Measurements from ENCODE around the gene CRIP3. TPM values are rescaled to one million over a fixed set of nuclear protein-coding genes. Genes with fewer than 3 reads are reported as not detected.

Gene CRIP3
- total RNA-seq, 8 experiments from 2014 or later: 0.81 to 4.1 (median 2.0) TPM

DNA sequence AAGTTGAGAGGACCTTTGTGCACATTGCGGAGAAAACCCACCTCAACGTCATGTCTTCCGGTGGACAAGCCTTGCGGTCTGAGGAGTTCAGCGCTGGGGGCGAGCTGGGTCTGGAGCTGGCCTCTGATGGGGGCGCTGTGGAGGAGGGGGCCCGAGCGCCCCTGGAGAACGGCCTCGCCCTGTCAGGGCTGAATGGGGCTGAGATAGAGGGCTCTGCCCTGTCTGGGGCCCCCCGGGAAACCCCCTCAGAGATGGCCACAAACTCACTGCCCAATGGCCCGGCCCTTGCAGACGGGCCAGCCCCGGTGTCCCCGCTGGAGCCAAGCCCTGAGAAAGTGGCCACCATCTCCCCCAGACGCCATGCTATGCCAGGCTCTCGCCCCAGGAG is 25.1 kb downstream of the CRIP3 start:
- Histone ChIP-seq H3K4me1 (replicated peaks in 1 of 2) (peaks cover 3 to 5% of the 10 kb centered on the region in 2 donors), H3K27ac (no peak overlapping the region), H3K4me3 (no peak overlapping the region)
- 100% methylated on average over 3 of the region's 18 CpGs; no CpG with 5 or more reads in 9 of the 10 experiments for WGBS, 10 experiments
- peak in 1 of 8 experiments; percentile 2 for ATAC-seq (replicated peaks in 6 of 8)
- in situ Hi-C loops (cut with MboI; ENCODE audit: low pct_unique_long_range_greater_than_20kb in 2 of 9, low sequenced_read_pairs in 9 of 9, unreplicated experiment in 9 of 9): no loop called here

GRCh38 chr6:43282636-43283513 is 25.8 kb downstream of the CRIP3 start:
- no peak overlapping the region for H3K4me3 ChIP-seq
- in situ Hi-C loops (cut with MboI; ENCODE audit: low pct_unique_long_range_greater_than_20kb in 2 of 9, low sequenced_read_pairs in 9 of 9, unreplicated experiment in 9 of 9): no loop called here
- 40 to 80% (median 75%) methylated on average over 1 to 7 of the region's 32 CpGs; no CpG with 5 or more reads in 5 of the 10 experiments for WGBS, 10 experiments
- no peak for ATAC-seq (replicated peaks in 6 of 8)
- peaks cover 5 to 12% of the 10 kb centered on the region in 2 donors for H3K4me1 ChIP-seq (replicated peaks in 1 of 2)
- no peak overlapping the region for H3K27ac ChIP-seq

DNA sequence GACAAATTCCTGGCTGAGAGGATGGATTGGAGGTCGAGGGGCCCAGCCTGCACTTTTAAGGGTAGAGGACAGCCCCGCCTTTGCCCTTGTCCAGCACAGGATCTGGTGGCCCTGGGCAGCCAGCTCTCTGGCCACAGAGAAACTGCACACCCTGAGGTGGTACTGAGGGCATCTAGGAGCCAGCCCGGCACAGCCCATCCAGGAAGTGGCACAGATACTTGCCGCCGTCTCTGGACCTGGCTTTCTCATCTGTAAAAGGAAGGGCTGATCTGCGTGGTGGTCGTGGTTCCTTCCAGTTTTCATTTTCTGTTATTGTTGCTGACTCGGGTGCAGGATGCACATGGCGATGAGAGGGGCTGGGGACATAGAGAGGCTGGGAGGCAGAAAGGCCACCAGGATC is 26.6 kb downstream of the CRIP3 start:
- H3K27ac ChIP-seq: no peak overlapping the region
- in situ Hi-C loops (cut with MboI; ENCODE audit: low pct_unique_long_range_greater_than_20kb in 2 of 9, low sequenced_read_pairs in 9 of 9, unreplicated experiment in 9 of 9): no loop called here
- 25 to 100% (median 79%) methylated on average over 2 to 7 of the region's 9 CpGs; no CpG with 5 or more reads in 5 of the 10 experiments for WGBS, 10 experiments
- no peak for ATAC-seq (replicated peaks in 6 of 8)
- no peak overlapping the region for H3K4me3 ChIP-seq
- peaks cover 6 to 15% of the 10 kb centered on the region in 2 donors for H3K4me1 ChIP-seq (replicated peaks in 1 of 2)

DNA sequence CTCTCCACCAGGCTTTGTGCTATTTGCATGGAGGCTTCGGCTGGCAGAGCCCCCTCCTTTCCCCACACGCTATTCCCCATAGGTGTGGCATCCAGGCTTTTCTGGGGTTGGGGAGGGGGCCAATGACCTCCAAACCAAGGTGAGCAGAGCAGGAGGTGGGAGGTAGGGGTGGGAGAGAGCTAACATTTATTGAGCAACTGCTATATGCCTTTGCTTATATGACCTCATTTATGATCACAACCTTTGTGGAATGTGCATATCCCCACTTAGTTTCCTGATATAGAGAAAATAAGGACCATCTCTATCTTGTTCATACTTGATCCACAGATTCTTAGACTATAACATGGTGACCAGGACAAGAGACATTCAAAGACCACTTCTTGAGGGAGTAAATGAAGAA is 28.4 kb downstream of the CRIP3 start:
- WGBS, 10 experiments: 79 to 83% methylated on average over 1 to 2 of the region's 2 CpGs; no CpG with 5 or more reads in 8 of the 10 experiments
- in situ Hi-C loops (cut with MboI; ENCODE audit: low pct_unique_long_range_greater_than_20kb in 2 of 9, low sequenced_read_pairs in 9 of 9, unreplicated experiment in 9 of 9): no loop called here
- no peak for ATAC-seq (replicated peaks in 6 of 8)
- Histone ChIP-seq H3K4me1 (replicated peaks in 1 of 2) (peaks cover 16 to 27% of the 10 kb centered on the region in 2 donors), H3K27ac (no peak overlapping the region), H3K4me3 (no peak overlapping the region)

DNA sequence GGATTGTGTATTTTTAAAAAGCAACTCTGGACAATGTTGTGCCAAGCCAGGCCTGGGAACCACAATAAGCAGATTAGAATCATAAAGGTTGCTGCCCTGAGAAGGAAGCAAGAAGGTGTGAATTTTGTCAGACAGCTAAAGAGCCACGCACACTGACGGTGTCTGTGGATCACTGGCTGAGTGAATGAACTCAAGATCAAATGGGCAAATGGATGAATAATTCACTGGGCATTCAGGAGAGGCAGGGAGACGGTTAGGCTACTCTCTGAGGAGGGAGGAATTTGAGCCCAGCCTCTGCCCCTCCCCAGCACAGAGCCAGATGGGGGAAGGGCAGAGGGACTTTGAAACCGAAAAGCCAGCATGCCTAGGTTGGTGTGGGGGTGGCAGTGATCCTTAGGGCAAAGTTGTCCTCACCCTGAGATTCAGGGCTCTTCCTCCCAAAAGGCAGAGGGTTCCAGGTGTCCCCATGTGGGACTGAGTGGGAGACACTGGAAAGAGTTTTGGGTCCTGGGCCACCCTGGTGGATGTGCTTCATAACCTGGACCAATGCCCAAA is 30.0 kb downstream of the CRIP3 start:
- H3K4me1 ChIP-seq (replicated peaks in 1 of 2): peaks cover 16 to 33% of the 10 kb centered on the region in 2 donors
- peak in 7 of 8 experiments; percentile 14 to 78 (median 34) for ATAC-seq (replicated peaks in 6 of 8)
- in situ Hi-C loops (cut with MboI; ENCODE audit: low pct_unique_long_range_greater_than_20kb in 2 of 9, low sequenced_read_pairs in 9 of 9, unreplicated experiment in 9 of 9): no loop called here
- 0% methylated on average over 1 to 2 of the region's 4 CpGs; no CpG with 5 or more reads in 5 of the 10 experiments for WGBS, 10 experiments
- H3K4me3 ChIP-seq: no peak overlapping the region
- H3K27ac ChIP-seq: no peak overlapping the region

DNA sequence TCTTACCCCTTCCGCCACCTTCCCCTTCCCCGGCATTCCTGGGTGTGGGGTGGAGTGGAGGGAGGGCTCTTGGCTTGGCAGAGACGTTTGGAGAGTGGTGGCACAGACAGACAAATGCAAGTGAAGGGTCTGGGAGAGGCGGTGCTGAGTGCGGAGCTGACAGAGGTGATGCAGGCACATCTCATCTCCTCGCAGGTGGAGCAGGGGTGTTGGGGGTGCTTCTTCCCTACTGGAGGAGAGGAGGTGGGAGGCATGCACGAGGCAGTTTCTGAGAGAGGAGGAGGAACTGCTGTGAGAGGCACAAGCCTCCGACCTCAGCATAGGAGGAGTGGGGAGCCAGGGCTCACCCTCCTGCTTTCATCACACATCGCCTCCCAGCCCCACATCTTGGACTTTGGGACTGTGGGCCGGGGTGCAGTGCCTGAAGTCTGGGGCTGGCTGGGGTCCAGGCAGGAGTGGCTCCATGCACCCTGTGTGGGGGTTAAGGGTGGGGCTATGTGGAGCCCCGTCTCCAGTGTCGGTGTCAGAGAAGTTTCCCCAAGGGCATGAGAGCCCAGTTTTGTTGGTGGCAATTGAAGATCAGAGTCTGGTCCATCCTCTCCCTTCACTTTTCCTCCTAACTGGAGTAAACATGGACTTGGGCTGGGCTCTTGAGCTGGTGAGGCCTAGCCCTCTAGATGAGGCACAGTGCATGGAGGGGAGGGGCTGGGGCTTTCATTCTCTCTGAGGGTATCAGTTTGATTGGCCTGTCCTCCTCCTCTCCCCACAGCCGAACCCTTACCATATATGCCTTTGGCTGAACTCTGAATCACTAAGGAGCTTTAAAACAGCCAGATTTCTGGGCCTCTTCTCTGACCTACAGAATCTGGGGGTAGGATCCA is 30.7 kb downstream of the CRIP3 start:
- Histone ChIP-seq H3K4me1 (replicated peaks in 1 of 2) (peaks cover 16 to 33% of the 10 kb centered on the region in 2 donors), H3K27ac (no peak overlapping the region), H3K4me3 (no peak overlapping the region)
- in situ Hi-C loops (cut with MboI; ENCODE audit: low pct_unique_long_range_greater_than_20kb in 2 of 9, low sequenced_read_pairs in 9 of 9, unreplicated experiment in 9 of 9): no loop called here
- ATAC-seq (replicated peaks in 6 of 8): peak; percentile 31 to 59 (median 56)
- 0 to 80% (median 40%) methylated on average over 1 to 3 of the region's 13 CpGs; no CpG with 5 or more reads in 3 of the 10 experiments for WGBS, 10 experiments

DNA sequence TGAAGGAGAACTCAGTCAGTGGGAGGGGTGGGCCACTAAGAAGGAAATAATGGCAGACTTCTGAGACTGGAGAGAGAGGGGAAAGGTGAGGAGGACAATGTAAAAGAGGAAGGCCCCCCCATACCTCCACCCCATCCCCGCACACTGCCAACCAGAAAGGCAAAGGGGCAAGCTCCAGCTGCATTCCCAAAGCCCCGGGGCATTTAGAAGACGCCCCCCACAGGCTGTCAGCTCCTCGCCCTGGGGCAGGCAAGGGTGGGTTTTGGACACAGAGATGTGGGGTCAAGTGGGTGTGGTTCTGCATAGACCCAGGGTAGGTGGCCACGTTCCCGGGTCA is 31.4 kb downstream of the CRIP3 start:
- 100% methylated on average over 1 of the region's 6 CpGs; no CpG with 5 or more reads in 9 of the 10 experiments for WGBS, 10 experiments
- peaks cover 16 to 33% of the 10 kb centered on the region in 2 donors for H3K4me1 ChIP-seq (replicated peaks in 1 of 2)
- no peak overlapping the region for H3K4me3 ChIP-seq
- in situ Hi-C loops (cut with MboI; ENCODE audit: low pct_unique_long_range_greater_than_20kb in 2 of 9, low sequenced_read_pairs in 9 of 9, unreplicated experiment in 9 of 9): no loop called here
- no peak for ATAC-seq (replicated peaks in 6 of 8)
- H3K27ac ChIP-seq: no peak overlapping the region

DNA sequence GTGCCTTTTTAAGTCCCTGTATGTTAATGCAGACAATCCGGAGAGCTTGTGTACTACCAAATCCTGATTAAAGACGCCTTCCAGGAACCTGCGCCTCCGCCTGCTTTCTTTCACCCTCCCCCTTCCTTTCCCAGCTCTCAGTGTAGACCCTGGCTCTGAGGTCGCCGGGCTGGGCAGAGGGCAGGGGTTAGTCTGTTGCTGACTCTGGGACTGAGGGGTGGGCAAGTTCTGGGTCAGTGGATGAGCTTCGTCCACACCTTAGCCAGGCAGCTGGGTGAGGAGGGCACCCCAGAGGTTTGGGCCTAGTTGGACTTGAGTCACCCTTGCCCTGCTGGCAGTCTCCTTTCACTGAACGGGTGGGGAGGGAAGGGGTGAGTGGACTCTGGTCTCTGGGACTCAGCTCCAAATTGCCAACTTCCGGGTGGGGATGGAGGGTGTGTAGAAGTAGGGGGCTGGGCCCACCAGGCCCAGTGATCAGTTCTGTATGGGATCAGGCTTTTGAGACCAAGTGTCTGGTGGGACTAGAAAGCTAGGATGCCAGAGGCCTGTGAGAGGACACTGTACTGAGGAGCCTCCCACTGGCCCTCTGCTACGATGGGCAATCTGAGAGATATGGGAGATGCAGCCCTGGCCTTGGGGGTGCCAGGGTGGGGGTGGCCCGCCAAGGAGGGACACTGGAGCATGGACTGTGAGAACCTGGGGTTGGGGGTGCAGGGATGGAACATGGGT is 31.9 kb downstream of the CRIP3 start:
- in situ Hi-C loops (cut with MboI; ENCODE audit: low pct_unique_long_range_greater_than_20kb in 2 of 9, low sequenced_read_pairs in 9 of 9, unreplicated experiment in 9 of 9): no loop called here
- H3K4me1 ChIP-seq (replicated peaks in 1 of 2): peaks cover 16 to 33% of the 10 kb centered on the region in 2 donors
- no peak overlapping the region for H3K27ac ChIP-seq
- ATAC-seq (replicated peaks in 6 of 8): no peak
- H3K4me3 ChIP-seq: no peak overlapping the region
- WGBS, 10 experiments: 85% methylated on average over 4 of the region's 11 CpGs; no CpG with 5 or more reads in 9 of the 10 experiments

DNA sequence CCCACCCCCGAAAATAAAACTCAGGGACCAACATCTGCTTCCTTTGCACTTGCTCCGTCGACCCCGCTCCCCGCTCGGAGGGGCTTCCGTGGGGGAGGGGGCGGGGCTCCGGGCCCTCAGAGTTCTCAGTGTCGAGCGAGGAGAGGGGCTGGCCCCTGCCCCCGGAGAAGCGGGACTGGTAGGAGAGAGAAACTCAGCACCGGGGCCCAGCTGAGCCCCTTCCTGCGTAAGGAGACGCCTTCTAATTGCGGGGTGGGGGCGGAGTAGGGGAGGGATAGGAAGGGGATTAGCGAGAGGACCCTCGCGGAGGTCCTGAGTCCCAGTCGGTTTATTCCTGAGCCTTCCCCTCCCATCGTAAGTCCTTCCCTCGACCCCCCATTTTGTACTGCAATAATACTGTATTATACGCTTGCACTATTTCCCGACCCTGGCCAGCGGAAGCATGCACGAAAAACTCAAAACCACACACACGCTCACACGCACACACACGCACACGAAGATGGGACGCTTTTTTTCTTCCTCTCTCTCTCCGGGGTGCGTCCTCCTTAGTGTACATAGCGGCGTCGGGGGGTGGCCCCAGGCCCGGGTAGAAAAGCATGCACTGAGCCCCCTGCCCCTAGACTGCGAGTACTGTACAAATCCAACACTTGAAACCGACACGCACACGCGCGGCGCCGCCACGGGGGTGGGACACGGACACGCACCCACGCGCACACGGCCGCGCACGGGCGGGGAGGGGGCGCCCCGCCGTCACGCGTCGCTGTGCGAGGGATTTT is 32.6 kb downstream of the CRIP3 start:
- H3K4me1 ChIP-seq (replicated peaks in 1 of 2): peaks cover 16 to 33% of the 10 kb centered on the region in 2 donors
- in situ Hi-C loops (cut with MboI; ENCODE audit: low pct_unique_long_range_greater_than_20kb in 2 of 9, low sequenced_read_pairs in 9 of 9, unreplicated experiment in 9 of 9): no loop called here
- H3K4me3 ChIP-seq: no peak overlapping the region
- WGBS, 10 experiments: 0 to 75% (median 51%) methylated on average over 2 to 13 of the region's 64 CpGs; no CpG with 5 or more reads in 5 of the 10 experiments
- ATAC-seq (replicated peaks in 6 of 8): no peak
- no peak overlapping the region for H3K27ac ChIP-seq

DNA sequence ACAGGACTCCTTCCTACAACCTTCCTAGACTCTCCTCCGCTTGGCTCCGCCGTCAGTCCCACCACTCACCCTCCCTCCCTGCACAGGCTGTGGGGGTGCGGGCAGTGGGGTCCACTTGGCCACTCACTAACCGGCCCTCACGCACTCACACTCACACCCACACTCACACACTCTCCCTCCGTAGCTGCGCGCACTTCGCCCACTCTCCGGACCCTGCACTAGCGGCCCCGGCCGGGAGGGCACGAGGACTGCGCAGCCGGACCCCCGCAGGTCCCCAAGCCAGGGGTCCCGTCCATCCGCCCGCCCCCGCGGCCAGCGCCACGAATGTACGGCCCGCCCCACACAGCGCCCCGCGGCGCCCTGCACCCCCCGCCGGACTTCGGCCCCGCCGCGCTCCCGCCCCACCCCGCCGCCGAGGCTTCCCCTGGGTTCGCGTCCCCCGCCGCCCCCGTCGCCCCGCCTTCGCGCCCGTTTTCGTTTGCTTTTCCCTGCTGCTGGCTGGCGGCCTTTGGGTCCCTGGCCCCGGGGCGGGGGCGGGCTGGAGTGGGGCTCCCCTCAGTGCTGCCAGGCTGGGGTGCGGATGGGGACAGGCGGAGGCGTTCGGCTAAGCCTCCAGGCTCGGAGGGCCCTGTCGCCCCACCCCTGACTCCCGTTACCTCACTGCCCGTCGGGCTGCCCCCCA is 33.6 kb downstream of the CRIP3 start:
- Histone ChIP-seq H3K4me3 (peak overlapping the region in 2 of 5 donors; percentile 11 to 23), H3K27ac (no peak overlapping the region), H3K4me1 (replicated peaks in 1 of 2) (peaks cover 16 to 39% of the 10 kb centered on the region in 2 donors)
- WGBS, 10 experiments: 15% methylated on average over 4 of the region's 65 CpGs; no CpG with 5 or more reads in 9 of the 10 experiments
- in situ Hi-C loops (cut with MboI; ENCODE audit: low pct_unique_long_range_greater_than_20kb in 2 of 9, low sequenced_read_pairs in 9 of 9, unreplicated experiment in 9 of 9): loop anchor here in 2 of 9 experiments (25.0 kb wide), 2 partner anchors 162 to 237 kb away; partner anchors contain the start of genes ABCC10 (in 1 of the 2), LRRC73 (in 1 of the 2), POLR1C (in 1 of the 2) and YIPF3 (in 1 of the 2)
- ATAC-seq (replicated peaks in 6 of 8): peak; percentile 5 to 56 (median 28)

Measured in motor neuron (in vitro differentiated cells).